PFSK-1 (cell line): ENCODE data around the gene OR5H6.

Experiments used
- FOXP2 ChIP-seq: optimal IDR thresholded peaks from 2 replicates; pipeline ENCODE3; 2011; ENCODE audit warnings: borderline replicate concordance, control low read depth, inconsistent platforms; ENCODE audit not compliant: insufficient read depth; ENCODE audit errors: extremely low read length, extremely low read depth
- SIN3A ChIP-seq: IDR thresholded peaks from 2 replicates; pipeline ENCODE4 v1.6.1; 2012; ENCODE audit warnings: mild to moderate bottlenecking, low read length, moderate library complexity, borderline replicate concordance; ENCODE audit not compliant: insufficient read depth
- TAF1 ChIP-seq: IDR thresholded peaks from 2 replicates; pipeline ENCODE4 v1.6.1; 2012; ENCODE audit warnings: low read length, control low read depth, borderline replicate concordance; ENCODE audit not compliant: insufficient read depth

GRCh38 chr3:98242155-98242554 is 21.9 kb upstream of the OR5H6 start:
- TF ChIP-seq TAF1 (no peak), SIN3A (no peak), FOXP2 (no peak)
